ENCODE measurements around the gene MRAP2.
"Not testable (repeated sequence)": the region's sequence is repeated elsewhere in the genome, so short reads cannot be mapped to it uniquely, and the experiment has no call there.

DNA sequence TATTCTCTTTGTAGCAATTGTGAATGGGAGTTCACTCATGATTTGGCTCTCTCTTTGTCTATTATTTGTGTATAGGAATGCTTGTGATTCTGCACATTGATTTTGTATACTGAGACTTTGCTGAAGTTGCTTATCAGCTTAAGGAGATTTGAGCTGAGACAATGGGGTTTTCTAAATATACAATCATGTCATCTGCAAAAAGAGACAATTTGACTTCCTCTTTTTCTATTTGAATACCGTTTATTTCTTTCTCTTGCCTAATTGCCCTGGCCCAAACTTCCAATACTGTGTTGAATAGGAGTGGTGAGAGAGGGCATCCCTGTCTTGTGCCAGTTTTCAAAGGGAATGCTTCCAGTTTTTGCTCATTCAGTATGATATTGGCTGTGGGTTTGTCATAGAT is 77.8 kb downstream of the MRAP2 start:
- TF ChIP-seq, protein P1, sequence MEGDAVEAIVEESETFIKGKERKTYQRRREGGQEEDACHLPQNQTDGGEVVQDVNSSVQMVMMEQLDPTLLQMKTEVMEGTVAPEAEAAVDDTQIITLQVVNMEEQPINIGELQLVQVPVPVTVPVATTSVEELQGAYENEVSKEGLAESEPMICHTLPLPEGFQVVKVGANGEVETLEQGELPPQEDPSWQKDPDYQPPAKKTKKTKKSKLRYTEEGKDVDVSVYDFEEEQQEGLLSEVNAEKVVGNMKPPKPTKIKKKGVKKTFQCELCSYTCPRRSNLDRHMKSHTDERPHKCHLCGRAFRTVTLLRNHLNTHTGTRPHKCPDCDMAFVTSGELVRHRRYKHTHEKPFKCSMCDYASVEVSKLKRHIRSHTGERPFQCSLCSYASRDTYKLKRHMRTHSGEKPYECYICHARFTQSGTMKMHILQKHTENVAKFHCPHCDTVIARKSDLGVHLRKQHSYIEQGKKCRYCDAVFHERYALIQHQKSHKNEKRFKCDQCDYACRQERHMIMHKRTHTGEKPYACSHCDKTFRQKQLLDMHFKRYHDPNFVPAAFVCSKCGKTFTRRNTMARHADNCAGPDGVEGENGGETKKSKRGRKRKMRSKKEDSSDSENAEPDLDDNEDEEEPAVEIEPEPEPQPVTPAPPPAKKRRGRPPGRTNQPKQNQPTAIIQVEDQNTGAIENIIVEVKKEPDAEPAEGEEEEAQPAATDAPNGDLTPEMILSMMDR (conservative IDR thresholded peaks at IDR 0.05; ENCODE audit: low read depth, low read length): not testable (repeated sequence)
- not testable (repeated sequence) for TF ChIP-seq EZH2phosphoT487 (IDR thresholded peaks at IDR 0.05; ENCODE audit: borderline replicate concordance, low read length)

Data from PC-3 (cell line).